ENCODE measurements around the gene CTXND2. TPM values are rescaled to one million over a fixed set of nuclear protein-coding genes. Genes with fewer than 3 reads are reported as not detected.
"Not testable (repeated sequence)": the region's sequence is repeated elsewhere in the genome, so short reads cannot be mapped to it uniquely, and the experiment has no call there.

Gene CTXND2
- total and polyA plus RNA-seq, 4 experiments from 2014 or later = not detected

DNA sequence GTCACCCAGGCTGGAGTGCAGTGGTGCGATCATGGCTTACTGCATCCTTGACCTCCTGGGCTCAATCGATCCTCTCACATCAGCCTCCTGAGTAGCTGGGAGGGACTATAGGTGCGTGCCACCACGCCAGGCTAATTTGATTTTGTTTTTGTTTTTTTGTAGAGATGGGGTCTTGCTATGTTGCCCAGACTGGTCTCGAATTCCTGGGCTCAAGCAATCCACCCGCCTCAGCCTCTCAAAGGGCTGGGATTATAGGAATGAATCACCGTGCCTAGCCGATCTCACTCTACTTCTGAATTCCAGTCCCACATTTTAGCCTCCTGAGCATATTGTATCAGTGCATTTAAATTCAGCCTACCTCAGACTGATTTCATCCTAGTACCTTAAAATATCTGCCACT, 1.8 kb downstream of the CTXND2 start:
- no peak overlapping the region for H3K4me3 Mint-ChIP-seq
- peaks cover 10% of the 10 kb centered on the region for H3K4me1 ChIP-seq (ENCODE audit: insufficient read depth, low read length)
- no peaks in the 10 kb centered on the region for H3K36me3 ChIP-seq (ENCODE audit: insufficient read depth, low read length)
- H3K36me3 Mint-ChIP-seq = no peaks in the 10 kb centered on the region
- CTCF ChIA-PET (ENCODE audit: partially characterized antibody) = no interaction called here
- no peak overlapping the region for H3K4me3 ChIP-seq (ENCODE audit: low read length in 2 of 2)
- H3K9me3 Mint-ChIP-seq = no peaks in the 10 kb centered on the region
- H3K27ac Mint-ChIP-seq = no peak overlapping the region
- peaks cover 2 to 4% of the 10 kb centered on the region in 2 donors for H3K27me3 Mint-ChIP-seq
- no peaks in the 10 kb centered on the region for H3K9me3 ChIP-seq (ENCODE audit: control insufficient read depth in 1 of 2, low read length in 2 of 2)
- no peak for DNase-seq
- POLR2A ChIA-PET (ENCODE audit: partially characterized antibody) = no interaction called here
- H3K27ac ChIP-seq (ENCODE audit: low read depth, low read length) = no peak overlapping the region
- intact Hi-C loops (cut with micrococcal nuclease) = no loop called here
- H3K27me3 ChIP-seq (ENCODE audit: insufficient read depth, low read length) = no peaks in the 10 kb centered on the region
- peaks cover 14 to 21% (median 16%) of the 10 kb centered on the region in 4 donors for H3K4me1 Mint-ChIP-seq

DNA sequence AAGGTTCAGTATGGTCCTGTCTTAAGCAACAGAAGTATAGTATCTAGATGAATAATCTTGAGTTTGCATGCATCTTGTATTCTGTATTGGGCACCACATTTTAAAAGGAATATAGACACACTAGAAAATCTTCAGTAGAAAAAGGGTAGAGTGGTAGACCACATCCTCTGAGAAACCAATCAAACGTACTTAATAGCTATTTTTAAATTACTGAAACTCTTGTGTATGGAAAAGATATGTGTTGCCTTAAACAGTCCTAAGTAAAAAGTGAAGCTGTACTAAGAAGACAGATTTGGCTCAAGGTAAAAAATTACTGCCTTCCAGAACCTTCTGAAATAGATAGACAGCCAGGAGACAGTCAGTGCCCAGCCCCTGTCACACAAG, 3.1 kb downstream of the CTXND2 start:
- peak in 3 of 5 donors; percentile 14 to 22 (median 19) for DNase-seq

DNA sequence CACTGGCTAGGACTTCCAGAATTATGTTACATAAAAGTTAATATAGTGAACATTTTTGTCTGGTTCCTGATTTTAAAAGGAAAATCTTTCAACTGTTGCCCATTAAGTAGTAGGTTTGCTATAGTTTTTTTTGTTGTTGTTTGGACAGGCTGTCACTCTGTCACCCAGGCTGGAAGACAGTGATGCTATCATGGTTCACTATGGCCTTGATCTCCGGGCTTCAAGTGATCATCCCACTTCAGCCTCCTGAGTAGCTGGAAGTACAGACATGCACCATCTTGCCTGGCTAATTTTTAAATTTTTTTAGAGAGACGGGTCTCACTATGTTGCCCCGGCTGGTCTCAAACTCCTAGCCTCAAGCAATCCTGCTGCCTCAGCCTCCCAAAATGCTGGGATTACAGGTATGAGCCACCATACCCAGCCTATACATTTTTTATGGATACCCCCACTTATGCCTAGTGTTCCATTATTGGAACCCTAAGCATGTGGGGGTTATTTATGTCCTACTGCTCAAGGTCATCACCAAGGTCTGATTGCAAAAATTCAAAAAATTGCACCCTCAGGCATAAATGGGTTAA, 6.5 kb downstream of the CTXND2 start:
- Mint-ChIP-seq H3K4me1 (peaks cover 14 to 21% (median 16%) of the 10 kb centered on the region in 4 donors), H3K27ac (no peak overlapping the region), H3K27me3 (peaks cover 2 to 4% of the 10 kb centered on the region in 2 donors), H3K9me3 (no peaks in the 10 kb centered on the region), H3K36me3 (no peaks in the 10 kb centered on the region), H3K4me3 (no peak overlapping the region)
- ChIA-PET POLR2A (ENCODE audit: partially characterized antibody) (interaction anchor here (1.7 kb wide), 1 partner anchor 32 kb away, joined by 4 read pairs; the partner anchor contains the start of gene SETDB1), CTCF (ENCODE audit: partially characterized antibody) (no interaction called here)
- DNase-seq = no peak
- H3K4me3 ChIP-seq (ENCODE audit: low read length in 2 of 2) = no peak overlapping the region
- H3K36me3 ChIP-seq (ENCODE audit: insufficient read depth, low read length) = no peaks in the 10 kb centered on the region
- H3K9me3 ChIP-seq (ENCODE audit: control insufficient read depth in 1 of 2, low read length in 2 of 2) = no peaks in the 10 kb centered on the region
- intact Hi-C loops (cut with micrococcal nuclease) = no loop called here
- no peaks in the 10 kb centered on the region for H3K27me3 ChIP-seq (ENCODE audit: insufficient read depth, low read length)
- H3K4me1 ChIP-seq (ENCODE audit: insufficient read depth, low read length) = peaks cover 10% of the 10 kb centered on the region
- H3K27ac ChIP-seq (ENCODE audit: low read depth, low read length) = no peak overlapping the region

More for the DNA sequence above, 3.1 kb downstream of the CTXND2 start:
- no peaks in the 10 kb centered on the region for H3K9me3 ChIP-seq (ENCODE audit: control insufficient read depth in 1 of 2, low read length in 2 of 2)
- ChIA-PET CTCF (ENCODE audit: partially characterized antibody) (no interaction called here), POLR2A (ENCODE audit: partially characterized antibody) (interaction anchor here (1.0 to 1.1 kb wide), 2 partner anchors 14 to 33 kb away, joined by 3 to 5 read pairs; partner anchors contain the start of gene ARNT)
- peaks cover 2 to 4% of the 10 kb centered on the region in 2 donors for H3K27me3 Mint-ChIP-seq
- H3K4me1 ChIP-seq (ENCODE audit: insufficient read depth, low read length) = peaks cover 10% of the 10 kb centered on the region
- intact Hi-C loops (cut with micrococcal nuclease) = no loop called here
- no peaks in the 10 kb centered on the region for H3K27me3 ChIP-seq (ENCODE audit: insufficient read depth, low read length)
- H3K36me3 Mint-ChIP-seq = no peaks in the 10 kb centered on the region
- peak overlapping the region in 2 of 7 donors; percentile 13 to 22 for H3K27ac Mint-ChIP-seq
- no peak overlapping the region for H3K4me3 ChIP-seq (ENCODE audit: low read length in 2 of 2)
- no peaks in the 10 kb centered on the region for H3K36me3 ChIP-seq (ENCODE audit: insufficient read depth, low read length)
- H3K4me1 Mint-ChIP-seq = peaks cover 14 to 21% (median 16%) of the 10 kb centered on the region in 4 donors
- H3K27ac ChIP-seq (ENCODE audit: low read depth, low read length) = no peak overlapping the region
- H3K4me3 Mint-ChIP-seq = peak overlapping the region in 5 of 8 donors; percentile 3 to 65 (median 33)
- H3K9me3 Mint-ChIP-seq = no peaks in the 10 kb centered on the region

- H3K9me3 ChIP-seq (ENCODE audit: control insufficient read depth in 1 of 2, low read length in 2 of 2) = no peaks in the 10 kb centered on the region
Observed at GRCh38 chr1:150895618-150896017, 8.7 kb downstream of the CTXND2 start.

GRCh38 chr1:150899795-150900194, 12.9 kb downstream of the CTXND2 start:
- H3K27me3 ChIP-seq (ENCODE audit: insufficient read depth, low read length); POLR2A ChIA-PET (ENCODE audit: partially characterized antibody); CTCF ChIA-PET (ENCODE audit: partially characterized antibody); H3K4me3 ChIP-seq (ENCODE audit: low read length in 2 of 2); H3K27ac ChIP-seq (ENCODE audit: low read depth, low read length); H3K36me3 Mint-ChIP-seq; H3K36me3 ChIP-seq (ENCODE audit: insufficient read depth, low read length); H3K27ac Mint-ChIP-seq; H3K27me3 Mint-ChIP-seq; DNase-seq; H3K4me1 Mint-ChIP-seq; H3K9me3 Mint-ChIP-seq; intact Hi-C loops (cut with micrococcal nuclease); H3K4me1 ChIP-seq (ENCODE audit: insufficient read depth, low read length); H3K9me3 ChIP-seq (ENCODE audit: control insufficient read depth in 1 of 2, low read length in 2 of 2); H3K4me3 Mint-ChIP-seq: not testable (repeated sequence)

More at GRCh38 chr1:150895618-150896017, 8.7 kb downstream of the CTXND2 start:
- H3K27me3 Mint-ChIP-seq = peaks cover 2% of the 10 kb centered on the region in 2 donors
- H3K9me3 Mint-ChIP-seq = no peaks in the 10 kb centered on the region
- no peak overlapping the region for H3K4me3 Mint-ChIP-seq
- peaks cover 3 to 4% (median 4%) of the 10 kb centered on the region in 4 donors for H3K4me1 Mint-ChIP-seq
- ChIA-PET POLR2A (ENCODE audit: partially characterized antibody) (no interaction called here), CTCF (ENCODE audit: partially characterized antibody) (no interaction called here)
- intact Hi-C loops (cut with micrococcal nuclease) = no loop called here
- H3K27me3 ChIP-seq (ENCODE audit: insufficient read depth, low read length) = no peaks in the 10 kb centered on the region
- H3K27ac Mint-ChIP-seq = peak overlapping the region in 1 of 7 donors; percentile 3
- no peak overlapping the region for H3K4me3 ChIP-seq (ENCODE audit: low read length in 2 of 2)
- no peak overlapping the region for H3K27ac ChIP-seq (ENCODE audit: low read depth, low read length)
- H3K4me1 ChIP-seq (ENCODE audit: insufficient read depth, low read length) = no peaks in the 10 kb centered on the region
- no peaks in the 10 kb centered on the region for H3K36me3 Mint-ChIP-seq
- DNase-seq = no peak
- H3K36me3 ChIP-seq (ENCODE audit: insufficient read depth, low read length) = no peaks in the 10 kb centered on the region

GRCh38 chr1:150902346-150902745, 15.4 kb downstream of the CTXND2 start:
- Mint-ChIP-seq H3K27me3 (no peaks in the 10 kb centered on the region), H3K4me3 (no peak overlapping the region), H3K4me1 (no peaks in the 10 kb centered on the region), H3K9me3 (no peaks in the 10 kb centered on the region), H3K27ac (no peak overlapping the region), H3K36me3 (no peaks in the 10 kb centered on the region)
- no peak overlapping the region for H3K27ac ChIP-seq (ENCODE audit: low read depth, low read length)
- H3K9me3 ChIP-seq (ENCODE audit: control insufficient read depth in 1 of 2, low read length in 2 of 2) = no peaks in the 10 kb centered on the region
- H3K36me3 ChIP-seq (ENCODE audit: insufficient read depth, low read length) = no peaks in the 10 kb centered on the region
- ChIA-PET POLR2A (ENCODE audit: partially characterized antibody) (no interaction called here), CTCF (ENCODE audit: partially characterized antibody) (no interaction called here)
- H3K27me3 ChIP-seq (ENCODE audit: insufficient read depth, low read length) = no peaks in the 10 kb centered on the region
- H3K4me3 ChIP-seq (ENCODE audit: low read length in 2 of 2) = no peak overlapping the region
- DNase-seq = no peak
- intact Hi-C loops (cut with micrococcal nuclease) = no loop called here
- H3K4me1 ChIP-seq (ENCODE audit: insufficient read depth, low read length) = no peaks in the 10 kb centered on the region

GRCh38 chr1:150902751-150903150, 15.8 kb downstream of the CTXND2 start:
- Mint-ChIP-seq H3K27ac (no peak overlapping the region), H3K4me3 (no peak overlapping the region), H3K9me3 (no peaks in the 10 kb centered on the region), H3K4me1 (no peaks in the 10 kb centered on the region), H3K36me3 (no peaks in the 10 kb centered on the region), H3K27me3 (no peaks in the 10 kb centered on the region)
- Histone ChIP-seq H3K36me3 (ENCODE audit: insufficient read depth, low read length) (no peaks in the 10 kb centered on the region), H3K27ac (ENCODE audit: low read depth, low read length) (no peak overlapping the region), H3K9me3 (ENCODE audit: control insufficient read depth in 1 of 2, low read length in 2 of 2) (no peaks in the 10 kb centered on the region), H3K27me3 (ENCODE audit: insufficient read depth, low read length) (no peaks in the 10 kb centered on the region), H3K4me3 (ENCODE audit: low read length in 2 of 2) (no peak overlapping the region), H3K4me1 (ENCODE audit: insufficient read depth, low read length) (no peaks in the 10 kb centered on the region)
- ChIA-PET CTCF (ENCODE audit: partially characterized antibody) (no interaction called here), POLR2A (ENCODE audit: partially characterized antibody) (no interaction called here)
- no peak for DNase-seq
- intact Hi-C loops (cut with micrococcal nuclease) = no loop called here
